ENCODE results near the gene MGME1. TPM values are rescaled to one million over a fixed set of nuclear protein-coding genes. Genes with fewer than 3 reads are reported as not detected.

Gene MGME1
- total and polyA plus RNA-seq, 9 of the 15 experiments (the other 6 are each of a cell fraction or from before 2014, with no cell fraction given): 13.4 to 45.1 (median 30.6) TPM

DNA sequence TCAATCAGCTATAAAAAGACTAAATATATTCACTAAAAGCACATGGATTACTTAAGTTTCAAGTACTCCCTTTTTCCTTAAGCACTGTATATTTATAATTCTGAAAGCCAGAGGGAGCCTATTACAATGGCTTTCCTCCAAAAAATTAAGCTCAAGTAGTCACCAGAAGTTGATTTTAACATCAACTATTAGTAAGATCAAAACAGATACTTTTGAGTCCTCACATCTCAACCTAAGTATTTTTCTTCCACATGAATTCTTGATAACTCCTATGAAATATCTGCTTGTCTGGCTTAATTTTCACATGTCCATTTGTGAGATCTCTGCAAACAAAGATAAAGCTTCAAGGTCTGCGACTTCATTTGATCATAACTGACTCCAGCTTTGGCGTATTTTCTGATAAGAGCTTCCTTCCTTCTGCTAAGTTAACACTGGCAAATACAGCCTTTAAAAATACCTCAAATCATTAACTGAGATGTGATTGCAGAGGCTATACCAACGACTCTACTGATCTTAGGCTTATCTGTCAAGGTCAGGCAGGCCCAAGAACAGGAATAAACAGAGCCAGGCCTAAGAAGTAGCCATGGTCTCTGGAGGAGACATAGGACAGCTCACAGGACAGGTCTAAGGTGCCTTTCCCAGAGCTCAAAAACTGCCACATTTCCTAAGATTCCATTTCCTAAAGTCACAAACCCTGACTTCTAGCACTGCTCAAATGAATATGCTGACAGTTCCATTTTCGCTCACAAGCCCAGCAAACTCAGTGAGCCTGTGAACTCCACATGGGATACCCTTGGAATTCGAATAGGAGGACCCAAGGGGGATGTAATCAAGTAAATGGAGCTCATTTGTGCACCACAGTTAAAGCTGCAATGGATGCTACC, 10.2 kb upstream of the MGME1 start (continued):
- no peak for TF ChIP-seq ATF1 (CRISPR knock-in tag; IDR thresholded peaks at IDR 0.05)
- peak; percentile 33; the same call in 1 of the 2 replicates for TF ChIP-seq ATF1 (tag; IDR thresholded peaks at IDR 0.05)
- TF ChIP-seq STAT5B (CRISPR knock-in tag; IDR thresholded peaks at IDR 0.05): no peak
- TF ChIP-seq PRPF4 (IDR thresholded peaks at IDR 0.05; ENCODE audit: insufficient read depth, low read depth, low read length, poor library complexity, severe bottlenecking): no peak
- TF ChIP-seq ZEB2 (IDR thresholded peaks at IDR 0.05): peak; percentile 67; the same call in 1 of the 2 replicates
- TF ChIP-seq, protein P1, sequence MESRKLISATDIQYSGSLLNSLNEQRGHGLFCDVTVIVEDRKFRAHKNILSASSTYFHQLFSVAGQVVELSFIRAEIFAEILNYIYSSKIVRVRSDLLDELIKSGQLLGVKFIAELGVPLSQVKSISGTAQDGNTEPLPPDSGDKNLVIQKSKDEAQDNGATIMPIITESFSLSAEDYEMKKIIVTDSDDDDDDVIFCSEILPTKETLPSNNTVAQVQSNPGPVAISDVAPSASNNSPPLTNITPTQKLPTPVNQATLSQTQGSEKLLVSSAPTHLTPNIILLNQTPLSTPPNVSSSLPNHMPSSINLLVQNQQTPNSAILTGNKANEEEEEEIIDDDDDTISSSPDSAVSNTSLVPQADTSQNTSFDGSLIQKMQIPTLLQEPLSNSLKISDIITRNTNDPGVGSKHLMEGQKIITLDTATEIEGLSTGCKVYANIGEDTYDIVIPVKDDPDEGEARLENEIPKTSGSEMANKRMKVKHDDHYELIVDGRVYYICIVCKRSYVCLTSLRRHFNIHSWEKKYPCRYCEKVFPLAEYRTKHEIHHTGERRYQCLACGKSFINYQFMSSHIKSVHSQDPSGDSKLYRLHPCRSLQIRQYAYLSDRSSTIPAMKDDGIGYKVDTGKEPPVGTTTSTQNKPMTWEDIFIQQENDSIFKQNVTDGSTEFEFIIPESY (CRISPR knock-in tag; IDR thresholded peaks at IDR 0.05): no peak
- TF ChIP-seq XRCC3 (IDR thresholded peaks at IDR 0.05): no peak
- no peak for TF ChIP-seq ZNF41 (CRISPR knock-in tag; conservative IDR thresholded peaks at IDR 0.05)
- TF ChIP-seq, protein P2, sequence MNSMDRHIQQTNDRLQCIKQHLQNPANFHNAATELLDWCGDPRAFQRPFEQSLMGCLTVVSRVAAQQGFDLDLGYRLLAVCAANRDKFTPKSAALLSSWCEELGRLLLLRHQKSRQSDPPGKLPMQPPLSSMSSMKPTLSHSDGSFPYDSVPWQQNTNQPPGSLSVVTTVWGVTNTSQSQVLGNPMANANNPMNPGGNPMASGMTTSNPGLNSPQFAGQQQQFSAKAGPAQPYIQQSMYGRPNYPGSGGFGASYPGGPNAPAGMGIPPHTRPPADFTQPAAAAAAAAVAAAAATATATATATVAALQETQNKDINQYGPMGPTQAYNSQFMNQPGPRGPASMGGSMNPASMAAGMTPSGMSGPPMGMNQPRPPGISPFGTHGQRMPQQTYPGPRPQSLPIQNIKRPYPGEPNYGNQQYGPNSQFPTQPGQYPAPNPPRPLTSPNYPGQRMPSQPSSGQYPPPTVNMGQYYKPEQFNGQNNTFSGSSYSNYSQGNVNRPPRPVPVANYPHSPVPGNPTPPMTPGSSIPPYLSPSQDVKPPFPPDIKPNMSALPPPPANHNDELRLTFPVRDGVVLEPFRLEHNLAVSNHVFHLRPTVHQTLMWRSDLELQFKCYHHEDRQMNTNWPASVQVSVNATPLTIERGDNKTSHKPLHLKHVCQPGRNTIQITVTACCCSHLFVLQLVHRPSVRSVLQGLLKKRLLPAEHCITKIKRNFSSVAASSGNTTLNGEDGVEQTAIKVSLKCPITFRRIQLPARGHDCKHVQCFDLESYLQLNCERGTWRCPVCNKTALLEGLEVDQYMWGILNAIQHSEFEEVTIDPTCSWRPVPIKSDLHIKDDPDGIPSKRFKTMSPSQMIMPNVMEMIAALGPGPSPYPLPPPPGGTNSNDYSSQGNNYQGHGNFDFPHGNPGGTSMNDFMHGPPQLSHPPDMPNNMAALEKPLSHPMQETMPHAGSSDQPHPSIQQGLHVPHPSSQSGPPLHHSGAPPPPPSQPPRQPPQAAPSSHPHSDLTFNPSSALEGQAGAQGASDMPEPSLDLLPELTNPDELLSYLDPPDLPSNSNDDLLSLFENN (IDR thresholded peaks at IDR 0.05; ENCODE audit: low read depth in 2 of 2, low read length in 2 of 2): 0 out of 4 replicates have a peak, but pooled peaks of 1 of the 2 experiments have one; percentile 56
- no peak for TF ChIP-seq MED1 (CRISPR knock-in tag; IDR thresholded peaks at IDR 0.05; ENCODE audit: borderline replicate concordance)
- peak; percentile 75 for TF ChIP-seq SMAD4 (CRISPR knock-in tag; conservative IDR thresholded peaks at IDR 0.05)
- no peak for TF ChIP-seq NFRKB (IDR thresholded peaks at IDR 0.05; ENCODE audit: low read depth)
- TF ChIP-seq, protein P3, sequence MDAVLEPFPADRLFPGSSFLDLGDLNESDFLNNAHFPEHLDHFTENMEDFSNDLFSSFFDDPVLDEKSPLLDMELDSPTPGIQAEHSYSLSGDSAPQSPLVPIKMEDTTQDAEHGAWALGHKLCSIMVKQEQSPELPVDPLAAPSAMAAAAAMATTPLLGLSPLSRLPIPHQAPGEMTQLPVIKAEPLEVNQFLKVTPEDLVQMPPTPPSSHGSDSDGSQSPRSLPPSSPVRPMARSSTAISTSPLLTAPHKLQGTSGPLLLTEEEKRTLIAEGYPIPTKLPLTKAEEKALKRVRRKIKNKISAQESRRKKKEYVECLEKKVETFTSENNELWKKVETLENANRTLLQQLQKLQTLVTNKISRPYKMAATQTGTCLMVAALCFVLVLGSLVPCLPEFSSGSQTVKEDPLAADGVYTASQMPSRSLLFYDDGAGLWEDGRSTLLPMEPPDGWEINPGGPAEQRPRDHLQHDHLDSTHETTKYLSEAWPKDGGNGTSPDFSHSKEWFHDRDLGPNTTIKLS (IDR thresholded peaks at IDR 0.05; ENCODE audit: borderline replicate concordance, low read depth): no peak
- TF ChIP-seq POLR2AphosphoS5 (IDR thresholded peaks at IDR 0.05; ENCODE audit: control insufficient read depth, insufficient read depth, low read depth, low read length): peak; percentile 83
- TF ChIP-seq SRSF3 (IDR thresholded peaks at IDR 0.05; ENCODE audit: insufficient read depth, low read length): no peak
- TF ChIP-seq ZNF175 (CRISPR knock-in tag; IDR thresholded peaks at IDR 0.05; ENCODE audit: low read depth): peak; percentile 78; the same call in 1 of the 2 replicates
- TF ChIP-seq ZNF507 (tag; conservative IDR thresholded peaks at IDR 0.05): no peak
- TF ChIP-seq, protein P4, sequence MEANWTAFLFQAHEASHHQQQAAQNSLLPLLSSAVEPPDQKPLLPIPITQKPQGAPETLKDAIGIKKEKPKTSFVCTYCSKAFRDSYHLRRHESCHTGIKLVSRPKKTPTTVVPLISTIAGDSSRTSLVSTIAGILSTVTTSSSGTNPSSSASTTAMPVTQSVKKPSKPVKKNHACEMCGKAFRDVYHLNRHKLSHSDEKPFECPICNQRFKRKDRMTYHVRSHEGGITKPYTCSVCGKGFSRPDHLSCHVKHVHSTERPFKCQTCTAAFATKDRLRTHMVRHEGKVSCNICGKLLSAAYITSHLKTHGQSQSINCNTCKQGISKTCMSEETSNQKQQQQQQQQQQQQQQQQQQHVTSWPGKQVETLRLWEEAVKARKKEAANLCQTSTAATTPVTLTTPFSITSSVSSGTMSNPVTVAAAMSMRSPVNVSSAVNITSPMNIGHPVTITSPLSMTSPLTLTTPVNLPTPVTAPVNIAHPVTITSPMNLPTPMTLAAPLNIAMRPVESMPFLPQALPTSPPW (CRISPR knock-in tag; IDR thresholded peaks at IDR 0.05): 0 out of 2 replicates have a peak, but pooled peaks have one; percentile 19
- TF ChIP-seq BHLHE40 (IDR thresholded peaks at IDR 0.05; ENCODE audit: low read length): no peak
